Measurements from ENCODE around the gene XYLT1.

DNA sequence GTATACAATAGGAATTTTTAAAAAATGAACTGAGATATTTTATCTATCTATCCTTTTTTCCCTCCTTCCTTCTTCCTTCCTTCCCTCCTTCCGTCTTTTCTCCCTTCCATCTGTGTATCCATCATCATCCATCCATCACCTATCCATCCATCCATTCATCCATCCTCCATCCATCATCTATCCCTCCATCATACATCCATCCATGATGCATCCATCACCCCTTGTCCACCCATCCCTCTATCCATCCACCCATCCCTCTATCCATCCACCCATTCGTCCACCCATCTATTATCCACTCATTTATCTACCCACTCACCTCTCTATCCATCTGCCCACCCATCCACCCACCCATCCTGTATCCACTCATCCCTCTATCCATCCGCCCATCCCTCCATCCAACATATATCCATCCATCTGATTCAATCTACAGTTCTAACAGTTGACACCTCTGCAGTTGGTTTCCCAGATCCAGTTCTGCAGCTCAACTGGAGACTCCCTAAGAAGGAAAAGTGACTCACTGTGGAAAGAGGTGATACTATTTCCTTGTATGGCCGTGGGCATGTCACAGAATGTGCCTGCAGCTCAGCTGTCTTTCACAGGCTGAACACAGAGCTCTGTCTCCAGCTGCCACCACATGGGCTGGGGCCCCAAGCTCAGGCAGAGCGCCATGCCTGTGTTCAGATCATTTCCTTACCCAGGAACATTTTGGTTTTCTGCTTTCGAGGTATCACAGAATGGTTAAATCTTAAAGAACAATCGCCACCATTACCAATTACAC, 130.8 kb downstream of the XYLT1 start:
- TF ChIP-seq, protein P1, sequence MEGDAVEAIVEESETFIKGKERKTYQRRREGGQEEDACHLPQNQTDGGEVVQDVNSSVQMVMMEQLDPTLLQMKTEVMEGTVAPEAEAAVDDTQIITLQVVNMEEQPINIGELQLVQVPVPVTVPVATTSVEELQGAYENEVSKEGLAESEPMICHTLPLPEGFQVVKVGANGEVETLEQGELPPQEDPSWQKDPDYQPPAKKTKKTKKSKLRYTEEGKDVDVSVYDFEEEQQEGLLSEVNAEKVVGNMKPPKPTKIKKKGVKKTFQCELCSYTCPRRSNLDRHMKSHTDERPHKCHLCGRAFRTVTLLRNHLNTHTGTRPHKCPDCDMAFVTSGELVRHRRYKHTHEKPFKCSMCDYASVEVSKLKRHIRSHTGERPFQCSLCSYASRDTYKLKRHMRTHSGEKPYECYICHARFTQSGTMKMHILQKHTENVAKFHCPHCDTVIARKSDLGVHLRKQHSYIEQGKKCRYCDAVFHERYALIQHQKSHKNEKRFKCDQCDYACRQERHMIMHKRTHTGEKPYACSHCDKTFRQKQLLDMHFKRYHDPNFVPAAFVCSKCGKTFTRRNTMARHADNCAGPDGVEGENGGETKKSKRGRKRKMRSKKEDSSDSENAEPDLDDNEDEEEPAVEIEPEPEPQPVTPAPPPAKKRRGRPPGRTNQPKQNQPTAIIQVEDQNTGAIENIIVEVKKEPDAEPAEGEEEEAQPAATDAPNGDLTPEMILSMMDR (IDR thresholded peaks at IDR 0.05; ENCODE audit: low read depth, low read length, poor library complexity, severe bottlenecking) = no peak
- no peak for TF ChIP-seq EZH2phosphoT487 (IDR thresholded peaks at IDR 0.05; ENCODE audit: borderline replicate concordance, low read length)

Measured in DOHH2 (cell line).